ENCODE measurements around the gene MED29. TPM values are rescaled to one million over a fixed set of nuclear protein-coding genes. Genes with fewer than 3 reads are reported as not detected.
A peak's percentile ranks its signal among the peaks of the same experiment; 100 is the strongest.

Gene MED29
- total RNA-seq, 6 experiments from 2014 or later: 19.4 to 38.1 (median 24.1) TPM

GRCh38 chr19:39408392-39409207, 17.4 kb downstream of the MED29 start:
- Histone ChIP-seq H3K27ac (peak overlapping the region; percentile 93 to 100 (median 99)), H3K9me3 (no peaks in the 10 kb centered on the region), H3K27me3 (no peaks in the 10 kb centered on the region), H3K4me3 (peak overlapping the region; percentile 84 to 99 (median 97)), H3K4me1 (peaks cover 0 to 20% (median 7%) of the 10 kb centered on the region in 4 donors), H3K36me3 (peaks cover 0 to 11% (median 7%) of the 10 kb centered on the region in 4 donors)
- TF ChIP-seq POLR2A (IDR thresholded peaks at IDR 0.05): peak; percentile 55
- TF ChIP-seq, protein P1, sequence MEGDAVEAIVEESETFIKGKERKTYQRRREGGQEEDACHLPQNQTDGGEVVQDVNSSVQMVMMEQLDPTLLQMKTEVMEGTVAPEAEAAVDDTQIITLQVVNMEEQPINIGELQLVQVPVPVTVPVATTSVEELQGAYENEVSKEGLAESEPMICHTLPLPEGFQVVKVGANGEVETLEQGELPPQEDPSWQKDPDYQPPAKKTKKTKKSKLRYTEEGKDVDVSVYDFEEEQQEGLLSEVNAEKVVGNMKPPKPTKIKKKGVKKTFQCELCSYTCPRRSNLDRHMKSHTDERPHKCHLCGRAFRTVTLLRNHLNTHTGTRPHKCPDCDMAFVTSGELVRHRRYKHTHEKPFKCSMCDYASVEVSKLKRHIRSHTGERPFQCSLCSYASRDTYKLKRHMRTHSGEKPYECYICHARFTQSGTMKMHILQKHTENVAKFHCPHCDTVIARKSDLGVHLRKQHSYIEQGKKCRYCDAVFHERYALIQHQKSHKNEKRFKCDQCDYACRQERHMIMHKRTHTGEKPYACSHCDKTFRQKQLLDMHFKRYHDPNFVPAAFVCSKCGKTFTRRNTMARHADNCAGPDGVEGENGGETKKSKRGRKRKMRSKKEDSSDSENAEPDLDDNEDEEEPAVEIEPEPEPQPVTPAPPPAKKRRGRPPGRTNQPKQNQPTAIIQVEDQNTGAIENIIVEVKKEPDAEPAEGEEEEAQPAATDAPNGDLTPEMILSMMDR (IDR thresholded peaks at IDR 0.05): no peak
- DNase-seq (peak; percentile 56 to 66 (median 63)), ATAC-seq (peak in 1 of 4 donors; percentile 0)
- intact Hi-C loops (cut with DNase I): no loop called here
- WGBS (ENCODE audit: insufficient coverage, low coverage, low lambda C conversion rate, missing lambda C conversion rate): 5% methylated on average over 19 of the region's 20 CpGs

DNA sequence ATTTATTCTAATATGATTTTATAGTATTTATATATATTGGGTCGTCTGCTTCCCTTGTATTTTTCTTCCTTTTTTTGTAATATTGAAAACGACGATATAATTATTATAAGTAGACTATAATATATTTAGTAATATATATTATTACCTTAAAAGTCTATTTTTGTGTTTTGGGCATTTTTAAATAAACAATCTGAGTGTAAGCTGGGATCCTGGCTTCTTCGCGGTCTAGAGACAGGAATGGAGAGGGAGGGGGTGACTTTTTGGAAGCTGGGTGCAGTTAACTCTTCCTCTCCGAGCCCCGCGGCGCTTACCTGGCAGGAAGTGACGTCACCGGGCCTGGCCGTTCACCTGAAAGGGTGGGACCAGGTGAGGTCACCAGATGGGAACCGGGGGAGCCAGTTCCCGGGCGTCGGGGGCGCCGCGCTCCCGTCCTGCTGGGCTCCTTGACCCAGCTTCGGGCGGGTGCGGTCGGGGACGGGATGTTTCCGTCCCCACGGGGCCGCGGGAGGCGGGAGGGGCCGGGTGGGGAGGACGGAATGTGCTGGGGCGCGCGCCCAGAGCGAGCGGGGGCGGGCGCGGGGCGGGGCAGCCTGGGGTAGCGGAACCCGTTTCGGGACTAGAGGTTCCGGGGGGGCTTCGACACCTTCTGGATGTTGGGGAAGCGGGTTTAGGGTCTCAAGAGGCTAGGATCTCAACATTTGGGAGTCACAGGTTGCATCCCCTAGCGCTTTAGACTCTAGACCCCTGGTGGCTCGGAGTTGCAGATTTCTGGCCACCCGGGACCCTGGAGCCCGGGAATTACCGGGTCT, 18.2 kb downstream of the MED29 start:
- WGBS (ENCODE audit: insufficient coverage, low coverage, low lambda C conversion rate, missing lambda C conversion rate): under 1% methylated on average over 28 of the region's 52 CpGs
- Histone ChIP-seq H3K27me3 (no peaks in the 10 kb centered on the region), H3K36me3 (peaks cover 0 to 11% (median 7%) of the 10 kb centered on the region in 4 donors), H3K4me1 (peaks cover 0 to 20% (median 5%) of the 10 kb centered on the region in 4 donors), H3K4me3 (peak overlapping the region; percentile 84 to 99 (median 97)), H3K27ac (peak overlapping the region; percentile 93 to 100 (median 99)), H3K9me3 (no peaks in the 10 kb centered on the region)
- DNase-seq (peak; percentile 96 to 98 (median 96)), ATAC-seq (peak; percentile 11 to 50 (median 33))
- TF ChIP-seq, protein P1 (IDR thresholded peaks at IDR 0.05): no peak
- peak; percentile 75 for TF ChIP-seq POLR2A (IDR thresholded peaks at IDR 0.05)
- intact Hi-C loops (cut with DNase I): no loop called here

GRCh38 chr19:39410017-39410830, 19.0 kb downstream of the MED29 start:
- TF ChIP-seq, protein P1 (IDR thresholded peaks at IDR 0.05): no peak
- TF ChIP-seq POLR2A (IDR thresholded peaks at IDR 0.05): peak; percentile 75
- ATAC-seq (peak; percentile 1 to 8 (median 6)), DNase-seq (peak; percentile 78 to 88 (median 83))
- Histone ChIP-seq H3K36me3 (peaks cover 0 to 11% (median 7%) of the 10 kb centered on the region in 4 donors), H3K27me3 (no peaks in the 10 kb centered on the region), H3K4me3 (peak overlapping the region; percentile 84 to 99 (median 97)), H3K4me1 (peaks cover 0 to 20% (median 5%) of the 10 kb centered on the region in 4 donors), H3K27ac (peak overlapping the region; percentile 93 to 100 (median 99)), H3K9me3 (no peaks in the 10 kb centered on the region)
- intact Hi-C loops (cut with DNase I): no loop called here
- WGBS (ENCODE audit: insufficient coverage, low coverage, low lambda C conversion rate, missing lambda C conversion rate): 1% methylated on average over 22 of the region's 35 CpGs

- WGBS (ENCODE audit: insufficient coverage, low coverage, low lambda C conversion rate, missing lambda C conversion rate): 33% methylated on average over 1 of the region's 1 CpG
- intact Hi-C loops (cut with DNase I): no loop called here
- Histone ChIP-seq H3K27me3 (no peaks in the 10 kb centered on the region), H3K36me3 (peaks cover 0 to 11% (median 7%) of the 10 kb centered on the region in 4 donors), H3K9me3 (no peaks in the 10 kb centered on the region), H3K27ac (peak overlapping the region; percentile 93 to 100 (median 99)), H3K4me1 (peaks cover 0 to 17% (median 3%) of the 10 kb centered on the region in 4 donors), H3K4me3 (peak overlapping the region; percentile 84 to 99 (median 97))
- DNase-seq: no peak
- no peak for ATAC-seq
- no peak for TF ChIP-seq POLR2A (IDR thresholded peaks at IDR 0.05)
- TF ChIP-seq, protein P1 (IDR thresholded peaks at IDR 0.05): no peak
Observed at GRCh38 chr19:39410831-39411080, 19.6 kb downstream of the MED29 start.
